NCI-H128 (cell line): ENCODE measurements around the gene CD300C.
"Not testable (repeated sequence)": the region's sequence is repeated elsewhere in the genome, so short reads cannot be mapped to it uniquely, and the experiment has no call there.

Source experiments
- DNase-seq: peaks from one replicate; lab custom pipeline; 2025; ENCODE audit not compliant: unreplicated experiment; lab: John Stamatoyannopoulos, UW

The CD300C gene

DNA sequence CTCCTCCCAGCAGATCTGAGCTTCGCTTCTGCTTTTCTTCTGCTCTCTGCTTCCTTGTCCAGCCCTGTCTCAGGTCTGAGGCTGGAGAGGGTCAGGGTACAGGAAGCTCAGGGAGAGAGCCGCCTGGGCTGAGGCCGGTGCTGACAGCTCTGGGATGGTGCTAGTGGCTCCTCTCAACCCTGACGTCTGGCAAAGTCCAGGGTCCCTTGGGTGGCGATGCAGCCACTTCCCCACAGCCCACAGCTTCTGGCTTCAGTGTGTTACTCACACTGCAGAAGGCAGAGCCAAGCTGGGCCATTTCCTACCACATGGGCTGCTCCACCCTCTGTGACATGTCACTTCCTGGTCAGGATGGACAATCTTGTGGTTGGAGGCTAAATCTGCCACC is at the start of gene CD300C:
Gene CD300C (minus strand): TSS at position 273 of the 388 bp plus-strand sequence. CDS start 333 bp downstream, outside the sequence.
- DNase-seq, result no peak

DNA sequence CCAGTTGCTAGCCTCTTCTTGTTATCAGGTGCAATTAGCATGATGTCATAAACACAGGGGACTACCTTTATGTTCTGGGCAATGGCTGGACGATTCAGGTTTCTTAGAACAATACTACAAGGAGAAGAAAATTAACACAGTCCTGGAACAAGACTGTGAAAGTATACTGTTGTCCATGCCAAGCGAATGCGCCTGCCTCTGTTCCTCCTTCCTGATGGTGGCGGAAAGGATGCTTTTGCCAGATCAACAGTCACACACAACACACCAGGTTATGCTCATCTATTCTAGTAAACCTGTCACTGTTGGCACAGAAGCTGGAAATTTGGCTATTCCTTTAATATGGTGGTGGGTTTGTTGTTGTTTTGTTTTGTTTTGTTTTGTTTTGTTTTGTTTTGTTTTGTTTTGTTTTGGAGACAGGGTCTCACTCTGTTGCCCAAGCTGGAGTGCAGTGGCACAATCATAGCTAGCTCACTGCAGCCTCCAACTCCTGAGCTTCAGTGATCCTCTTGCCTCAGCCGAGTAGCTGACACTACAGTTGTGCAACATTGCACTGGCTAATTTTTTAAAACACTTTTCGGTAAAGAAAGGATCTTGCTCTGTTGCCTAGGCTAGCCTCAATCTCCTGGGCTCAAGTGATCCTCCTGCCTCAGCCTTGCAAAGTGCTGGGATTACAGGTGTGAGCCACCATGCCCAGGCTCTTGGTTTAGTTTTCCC is 49.3 kb upstream of the CD300C start:
- no peak for DNase-seq

DNA sequence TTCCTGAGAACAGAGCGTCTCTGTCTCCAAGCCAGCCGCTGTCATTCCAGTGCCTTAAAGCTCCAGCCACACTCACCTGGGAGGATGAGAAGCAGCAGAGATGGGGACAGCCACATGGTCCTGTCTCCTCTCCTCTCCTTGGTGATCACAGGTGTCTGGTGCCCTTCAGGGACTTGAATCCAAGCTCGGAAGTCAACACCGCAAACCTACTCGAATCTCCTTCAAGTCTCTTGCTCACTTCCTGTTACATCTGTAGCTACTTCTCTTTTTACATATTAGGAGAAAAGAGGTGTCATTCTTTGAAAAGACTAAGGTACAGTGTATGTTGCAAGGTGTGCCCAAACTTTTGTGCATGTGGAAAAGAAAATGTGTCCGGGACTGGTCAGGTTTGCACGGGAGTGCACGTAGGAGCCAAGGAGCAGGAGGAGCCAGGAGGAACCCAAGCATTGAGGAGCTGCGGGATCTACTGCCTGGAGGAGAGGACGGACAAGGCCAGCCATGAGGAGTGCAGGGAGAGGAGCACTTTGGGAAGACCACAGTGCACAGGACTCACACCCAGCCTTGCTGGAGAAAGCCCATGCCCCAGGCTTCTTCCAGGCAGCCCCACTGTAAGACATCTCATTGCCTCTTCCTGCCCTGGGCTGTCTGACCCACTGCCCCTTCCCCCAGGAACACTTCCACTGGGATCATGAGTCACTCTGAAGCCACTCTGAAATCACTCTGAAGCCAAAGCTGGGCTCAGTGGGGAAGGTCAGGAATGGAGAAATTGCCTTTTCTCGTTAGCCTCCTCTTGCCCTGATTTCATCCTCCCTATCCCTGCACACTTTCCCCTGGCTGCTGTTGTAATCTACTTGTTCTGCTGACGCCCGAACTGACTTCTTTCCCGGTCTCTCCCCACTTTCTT is 46.4 kb upstream of the CD300C start, which contains the start of gene CD300LD:
Gene CD300LD (minus strand): TSS at position 197 of the 904 bp plus-strand sequence. CDS start 81 bp downstream, at position 116.
- no peak for DNase-seq

DNA sequence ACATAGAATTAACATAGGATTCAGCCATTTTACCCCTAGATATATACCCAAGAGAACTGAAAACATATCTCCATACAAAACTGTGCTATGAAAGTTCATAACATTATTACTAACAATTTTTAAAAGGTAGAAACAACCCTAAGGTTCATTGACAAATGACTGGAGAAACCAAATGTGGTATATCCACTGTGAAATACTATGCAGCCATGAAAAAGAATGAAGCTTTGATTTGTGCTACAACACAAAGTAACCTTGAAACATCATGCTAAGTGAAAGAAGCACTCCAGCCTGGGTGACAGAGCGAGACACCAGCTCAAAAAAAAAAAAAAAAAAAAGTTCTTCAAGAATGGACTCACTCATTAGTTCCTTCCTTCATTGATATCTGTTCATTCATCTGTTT is 45.6 kb upstream of the CD300C start:
- no peak for DNase-seq

DNA sequence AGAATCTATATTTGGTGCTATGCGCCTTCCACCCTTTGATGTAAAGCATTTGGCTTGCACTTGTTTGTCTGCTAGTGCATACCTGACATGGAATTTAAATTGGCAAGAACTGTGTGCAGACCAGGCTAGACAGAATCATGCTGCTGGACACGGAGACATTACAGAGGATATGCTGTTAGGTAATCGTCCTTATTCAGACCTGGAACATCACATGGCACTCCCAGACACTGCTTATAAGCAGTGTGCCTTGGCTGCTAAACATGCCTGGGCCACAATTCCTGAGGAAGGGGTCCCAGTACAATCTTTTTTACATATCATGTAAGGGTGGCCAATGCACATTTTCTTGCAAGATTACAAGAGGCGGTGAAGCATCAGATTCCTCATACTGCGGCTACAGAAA is 39.8 kb upstream of the CD300C start:
- DNase-seq, result no peak

DNA sequence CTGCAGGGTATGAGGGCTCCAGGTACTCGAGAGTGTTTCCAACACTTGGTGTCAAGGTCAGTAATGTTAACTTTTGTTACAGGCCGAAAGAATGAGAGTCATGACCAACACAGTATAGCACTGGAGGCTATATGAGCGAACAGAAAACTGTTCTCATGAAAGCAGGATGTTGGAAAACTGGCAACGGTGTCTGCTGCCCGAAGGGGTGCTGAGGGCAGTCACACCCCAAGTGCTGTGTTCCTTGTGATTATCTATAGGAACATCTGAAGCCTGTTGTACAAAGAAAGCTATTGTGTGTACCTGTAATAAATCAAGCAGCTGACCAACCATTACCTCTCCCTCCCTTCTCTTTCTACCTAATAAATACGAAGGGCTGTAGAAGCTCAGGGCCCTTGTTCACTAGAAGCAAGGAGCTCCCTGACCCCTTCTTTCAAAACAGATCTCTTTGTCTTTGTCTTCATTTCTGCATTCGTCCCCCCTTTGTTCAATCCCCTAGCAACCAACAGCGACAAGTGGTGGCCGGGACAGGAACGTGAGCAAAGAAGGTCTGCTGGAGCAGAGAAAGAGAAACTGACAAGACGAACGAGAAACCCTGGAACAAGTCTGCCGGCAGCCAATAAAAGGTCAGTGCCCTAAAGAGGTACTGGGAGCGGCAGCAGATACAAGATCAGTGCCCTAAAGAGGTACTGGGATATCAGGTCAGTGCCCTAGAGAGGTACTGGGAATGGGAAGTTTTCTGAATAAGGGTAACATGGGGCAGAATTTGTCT is 38.6 kb upstream of the CD300C start:
- DNase-seq, result no peak

DNA sequence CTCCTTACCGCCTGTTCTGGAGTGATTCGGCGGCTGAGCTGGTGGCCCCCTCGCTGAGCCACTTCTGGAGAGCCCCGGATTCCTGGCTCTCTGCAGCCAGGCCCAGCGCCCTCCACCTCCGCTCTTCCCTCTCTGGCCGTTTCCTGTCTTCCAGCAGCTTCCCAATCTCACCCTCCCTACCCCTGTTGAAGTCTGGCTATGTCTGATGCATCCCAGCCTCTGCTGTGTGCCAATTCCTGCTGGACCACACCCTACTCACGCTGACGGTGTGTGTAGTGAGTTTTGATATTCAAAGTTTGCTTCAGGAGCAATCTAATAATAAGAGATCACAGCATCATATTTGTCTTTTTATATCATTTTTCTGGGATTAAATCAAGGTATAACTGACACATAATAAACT is 36.7 kb upstream of the CD300C start:
- no peak for DNase-seq

DNA sequence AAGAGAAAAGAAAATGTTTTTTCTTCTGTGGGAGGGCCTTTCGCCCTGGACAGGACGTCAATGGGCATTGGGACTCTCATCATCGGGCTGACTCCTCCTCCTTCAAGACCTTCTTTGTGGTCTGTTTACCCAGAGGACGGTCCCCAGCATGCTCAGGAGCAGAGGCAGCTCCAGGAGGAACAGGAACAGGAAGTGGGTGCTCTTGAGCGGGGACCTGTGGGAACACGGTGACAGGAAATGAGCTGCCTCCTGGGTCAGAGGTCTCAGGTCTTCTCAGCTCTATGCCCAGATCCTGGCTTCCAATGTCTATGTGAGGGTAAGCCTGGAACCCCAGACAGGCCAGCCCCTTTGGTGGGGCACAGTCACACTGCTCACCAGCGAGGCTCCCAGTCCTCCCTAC is 34.0 kb upstream of the CD300C start:
- DNase-seq, result no peak

DNA sequence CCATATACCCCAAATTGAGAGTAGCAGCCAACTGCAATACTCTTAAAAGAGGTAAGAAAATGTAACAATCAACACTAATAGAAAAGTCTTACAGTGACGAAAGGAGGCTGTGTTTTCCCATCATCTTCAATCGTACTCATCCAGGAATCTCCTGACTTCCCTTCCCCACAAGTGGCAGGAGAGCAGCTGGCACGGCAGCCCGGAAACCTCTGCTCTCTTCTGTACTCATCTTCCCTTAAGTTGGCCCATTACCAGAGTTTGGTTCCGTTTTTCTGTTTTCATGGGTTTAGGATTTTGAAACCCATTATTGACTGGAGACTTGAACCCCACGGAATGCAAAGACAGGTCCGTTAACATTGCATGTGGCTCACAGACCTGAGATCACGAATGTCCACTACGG is 33.1 kb upstream of the CD300C start:
- no peak for DNase-seq

DNA sequence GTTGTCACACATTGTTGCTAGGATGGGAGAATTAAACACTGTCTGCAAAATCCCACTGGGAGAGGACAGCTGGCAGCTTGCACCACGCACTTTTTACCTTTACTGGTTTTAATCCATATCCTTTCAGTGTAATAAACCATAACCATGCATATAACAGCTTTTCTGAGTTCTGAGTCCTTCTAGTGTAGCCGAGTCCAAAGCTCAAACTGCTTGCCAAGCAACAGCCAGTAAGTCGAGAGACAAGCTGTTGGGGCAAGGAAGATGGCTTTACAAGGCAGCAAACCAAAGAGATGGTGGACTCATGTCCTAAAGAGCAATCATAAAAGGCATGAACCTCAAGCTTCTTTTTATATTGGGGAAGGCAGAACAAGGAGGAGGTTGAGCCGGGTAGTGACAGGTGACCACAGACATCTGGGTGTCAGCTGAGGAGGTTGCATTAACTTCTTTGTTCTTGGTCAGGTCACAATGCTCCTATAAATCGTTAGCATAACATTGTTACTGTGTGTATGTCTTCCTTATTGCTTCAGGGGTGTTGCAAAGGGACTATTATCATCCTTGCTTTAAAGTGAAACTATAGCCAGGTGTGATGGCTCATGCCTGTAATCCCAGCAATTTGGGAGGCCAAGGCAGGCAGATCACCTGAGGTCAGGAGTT is 28.7 kb upstream of the CD300C start:
- no peak for DNase-seq

DNA sequence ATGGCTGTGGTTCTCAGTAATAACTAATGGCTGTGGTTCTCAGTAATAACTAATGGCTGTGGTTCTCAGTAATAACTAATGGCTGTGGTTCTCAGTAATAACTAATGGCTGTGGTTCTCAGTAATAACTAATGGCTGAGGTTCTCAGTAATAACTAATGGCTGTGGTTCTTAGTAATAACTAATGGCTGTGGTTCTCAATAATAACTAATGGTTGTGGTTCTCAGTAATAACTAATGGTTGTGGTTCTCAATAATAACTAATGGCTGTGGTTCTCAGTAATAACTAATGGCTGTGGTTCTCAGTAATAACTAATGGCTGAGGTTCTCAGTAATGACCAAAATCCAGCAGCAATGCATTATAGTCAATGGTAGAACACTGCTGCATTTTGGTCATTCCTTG is 27.7 kb upstream of the CD300C start:
- DNase-seq, result not testable (repeated sequence)

DNA sequence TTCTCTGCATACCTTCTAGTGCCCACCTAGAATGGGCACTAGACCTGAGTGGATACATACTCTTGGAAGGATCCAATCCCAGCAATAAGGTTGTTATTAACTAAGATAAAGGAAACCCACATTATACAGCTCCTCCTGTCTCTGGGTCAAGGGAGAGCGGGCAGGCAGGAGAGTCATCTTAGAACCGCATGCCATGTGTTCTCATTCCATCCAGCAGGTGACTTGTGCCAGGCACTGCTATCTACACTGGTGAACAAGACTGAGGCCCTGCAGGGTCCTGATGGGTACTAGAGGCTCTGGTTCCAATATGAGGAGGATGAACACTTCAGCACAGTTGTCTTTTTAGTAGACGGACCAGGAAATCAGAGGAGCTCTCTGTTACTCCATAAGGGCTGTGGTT is 27.3 kb upstream of the CD300C start:
- no peak for DNase-seq

DNA sequence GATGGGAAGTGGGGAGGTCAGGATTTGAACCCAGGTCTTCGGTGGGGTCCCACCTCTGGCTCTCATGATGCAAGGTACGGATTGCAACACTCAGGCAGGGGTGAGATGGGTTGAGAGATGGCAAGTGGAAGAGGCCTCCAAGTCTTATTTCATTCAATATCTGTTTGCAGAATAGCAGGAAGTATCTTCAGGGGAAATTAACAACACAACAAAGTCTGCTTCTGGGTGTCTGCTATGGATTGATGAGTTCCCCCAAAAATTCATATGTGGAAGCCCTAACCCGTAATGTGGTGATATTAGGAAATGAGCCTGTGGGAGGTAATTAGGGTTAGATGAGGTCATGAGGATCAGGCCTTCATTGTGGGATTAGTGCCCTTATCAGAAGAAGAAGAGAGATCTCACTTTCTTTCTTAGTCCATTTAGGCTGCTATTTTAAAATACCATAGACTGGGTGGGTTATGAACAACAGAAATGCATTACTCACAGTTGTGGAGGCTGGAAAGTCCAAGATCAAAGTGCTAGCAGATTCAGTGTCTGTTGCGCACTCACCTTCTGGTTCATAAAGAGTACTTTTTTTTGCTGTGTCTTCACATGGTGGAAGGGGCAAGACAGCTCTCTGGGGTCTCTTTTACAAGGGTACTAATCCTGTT is 25.8 kb upstream of the CD300C start:
- DNase-seq, result no peak

DNA sequence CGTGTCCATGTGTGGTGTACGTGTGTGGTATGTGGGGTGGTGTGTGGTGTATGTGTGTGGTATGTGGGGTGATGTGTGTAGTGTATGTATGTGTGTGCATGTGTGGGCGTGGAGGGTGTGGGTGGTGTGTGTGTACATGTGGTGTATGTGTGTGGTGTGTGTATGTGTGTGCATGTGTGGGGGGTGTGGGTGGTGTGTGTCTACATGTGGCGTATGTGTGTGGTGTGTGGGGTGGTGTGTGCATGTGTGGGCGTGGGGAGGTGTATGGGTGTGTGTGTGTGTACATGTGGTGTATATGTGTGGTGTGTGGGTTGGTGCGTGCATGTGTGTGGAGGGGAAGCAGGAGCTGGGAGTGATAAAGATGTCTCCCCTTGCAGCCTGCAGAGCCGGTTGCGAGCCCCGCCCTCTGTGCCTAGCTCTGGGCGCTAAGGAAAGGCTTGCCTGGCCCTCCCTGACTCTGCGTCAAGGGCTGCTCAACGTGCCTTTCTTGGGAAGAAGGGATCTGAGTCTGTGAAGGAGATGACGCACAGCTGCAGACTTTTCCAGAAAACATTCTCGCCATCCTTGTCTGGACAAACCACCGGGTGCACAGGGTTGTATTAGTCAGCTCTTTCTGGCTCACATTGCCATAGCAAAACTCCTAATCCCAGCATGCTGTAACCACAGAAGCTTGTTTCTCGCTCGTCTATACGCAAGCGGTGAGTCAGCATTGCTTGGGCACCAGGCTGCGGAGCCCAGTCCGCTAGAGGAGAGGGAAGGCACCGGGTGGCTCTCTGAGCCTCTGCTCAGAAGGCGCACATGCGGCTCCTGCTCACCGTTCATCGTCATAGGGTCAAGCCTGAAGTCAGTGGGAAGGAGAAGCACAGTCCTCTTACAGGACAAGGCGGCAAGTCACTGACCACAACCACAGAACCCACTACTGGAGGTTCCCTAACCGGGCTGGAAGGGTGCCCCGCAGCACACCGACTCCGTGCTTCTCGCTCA is 23.4 kb upstream of the CD300C start:
- no peak for DNase-seq

DNA sequence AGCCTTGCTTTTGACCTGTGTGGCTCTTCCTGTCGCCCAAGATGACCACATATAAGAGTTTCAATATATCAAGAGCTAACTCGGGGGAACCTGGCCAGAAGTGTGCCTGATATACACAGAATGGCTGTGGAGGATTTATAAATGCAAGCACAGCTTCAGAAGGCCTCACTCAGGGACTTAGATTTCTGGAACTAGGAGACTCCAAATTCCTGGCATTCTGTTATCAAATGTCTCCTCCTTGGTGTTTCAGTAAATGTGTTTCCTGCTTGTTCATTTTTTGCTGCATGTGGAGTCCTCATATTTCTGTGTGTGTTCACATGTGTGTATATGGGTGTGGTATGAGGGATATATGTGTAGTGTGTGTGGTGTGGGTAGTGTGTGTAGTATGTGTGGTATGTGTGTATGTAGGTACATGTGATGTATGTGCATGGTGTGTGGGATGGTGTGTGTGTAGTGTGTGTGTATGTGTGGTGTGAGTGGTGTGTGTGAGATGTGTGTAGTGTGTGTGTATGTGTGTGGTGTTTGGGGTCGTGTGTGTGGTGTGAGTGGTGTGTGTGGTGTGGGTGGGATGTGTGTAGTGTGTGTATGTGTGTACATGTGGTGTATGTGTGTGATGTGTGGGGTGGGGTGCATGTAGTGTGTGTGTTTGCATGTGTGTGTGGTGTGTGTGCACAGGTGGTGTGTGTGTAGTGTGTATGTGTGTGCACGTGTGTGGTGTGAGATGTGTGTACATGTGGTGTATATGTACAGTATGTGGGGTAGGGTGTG is 22.4 kb upstream of the CD300C start:
- DNase-seq, result no peak

DNA sequence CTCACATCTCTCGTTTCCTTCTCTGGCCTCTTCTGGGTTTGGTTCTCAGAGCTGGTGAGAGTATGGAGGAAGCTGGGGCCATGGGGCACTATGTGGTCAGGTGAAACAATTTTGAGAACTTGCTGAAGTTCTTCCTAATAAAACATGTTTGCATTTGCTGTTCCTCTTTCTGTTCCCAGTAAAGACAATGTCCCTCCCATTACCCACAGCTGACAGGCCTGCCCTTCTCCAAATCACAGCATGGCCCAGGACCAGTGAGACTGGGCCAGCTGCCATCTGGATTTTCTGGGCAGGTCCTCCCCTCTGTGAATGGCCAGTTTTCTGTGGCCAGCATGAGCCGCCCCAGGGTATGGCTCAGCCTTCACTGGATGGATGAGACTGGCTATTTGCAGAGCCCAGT is 21.5 kb upstream of the CD300C start, which contains the start of gene CD300H:
Gene CD300H (minus strand): TSS at position 113 of the 400 bp plus-strand sequence.
- DNase-seq, result no peak

DNA sequence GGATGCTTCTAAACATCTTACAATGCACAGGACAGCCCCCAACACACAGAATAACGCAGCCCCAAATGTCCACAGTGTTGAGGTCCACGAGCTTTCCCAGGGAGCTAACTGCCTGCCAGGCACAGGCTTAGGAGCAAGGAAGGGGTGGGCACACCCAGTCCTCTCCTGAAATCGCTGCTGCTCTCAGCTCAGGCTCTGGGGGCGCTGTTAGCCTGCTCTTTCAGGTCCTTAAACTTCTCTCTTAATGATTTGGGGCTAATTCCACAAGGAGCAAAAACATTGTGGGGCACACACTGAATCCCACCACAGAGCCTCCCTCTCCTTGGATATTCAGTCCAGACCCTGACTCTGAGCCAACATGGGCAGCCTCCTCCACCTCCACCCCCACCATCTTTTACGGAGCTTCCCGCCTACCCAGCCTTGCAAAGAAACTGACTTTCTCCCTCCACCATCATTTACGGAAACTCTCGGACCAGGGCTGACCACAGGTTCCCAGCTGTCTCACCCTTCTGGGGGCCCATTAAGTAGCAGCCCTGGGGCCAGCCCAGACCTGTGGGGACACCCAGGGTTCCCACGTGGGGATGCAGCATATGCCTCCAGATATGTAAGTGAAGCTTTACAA is 20.3 kb upstream of the CD300C start:
- DNase-seq, result no peak

DNA sequence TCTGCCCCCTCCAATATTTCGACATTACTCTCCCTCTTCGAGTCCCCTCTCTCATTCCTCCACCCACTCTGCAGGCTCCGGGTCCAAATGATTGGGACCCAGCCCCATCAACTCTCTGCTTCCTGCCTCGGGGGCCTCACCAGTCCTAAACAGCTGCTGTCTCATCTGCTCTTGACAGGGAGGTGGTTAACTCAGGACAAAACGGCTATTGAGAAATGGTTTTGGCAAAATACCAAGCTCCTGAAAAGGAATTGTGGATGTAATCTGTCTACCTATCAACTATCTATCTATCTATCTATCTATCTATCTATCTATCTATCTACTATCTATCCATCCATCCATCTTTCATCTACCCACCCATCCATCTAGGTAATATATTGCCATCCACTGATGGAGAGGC is 19.2 kb upstream of the CD300C start:
- DNase-seq, result no peak
